ENCODE measurements around the gene KLHL40. TPM values are rescaled to one million over a fixed set of nuclear protein-coding genes. Genes with fewer than 3 reads are reported as not detected.

KLHL40 gene
- total RNA-seq, 1 donor from 2014 or later, result 13.4 TPM

GRCh38 chr3:42672515-42672914 is 12.8 kb upstream of the KLHL40 start:
- no peak for DNase-seq

- no peak for DNase-seq
Observed at GRCh38 chr3:42673082-42673481, 12.3 kb upstream of the KLHL40 start.

- no peak for DNase-seq
Observed at GRCh38 chr3:42674146-42674545, 11.2 kb upstream of the KLHL40 start.

- DNase-seq, result no peak
Observed at GRCh38 chr3:42675909-42676308, 9.4 kb upstream of the KLHL40 start.

- no peak for DNase-seq
Observed at GRCh38 chr3:42678447-42678846, 6.9 kb upstream of the KLHL40 start.

- no peak for DNase-seq
Observed at GRCh38 chr3:42680271-42680670, 5.1 kb upstream of the KLHL40 start.

- no peak for DNase-seq
Observed at GRCh38 chr3:42680806-42681205, 4.5 kb upstream of the KLHL40 start.

- DNase-seq, result no peak
Observed at GRCh38 chr3:42681361-42682038, 3.8 kb upstream of the KLHL40 start.

- no peak for DNase-seq
Observed at GRCh38 chr3:42682301-42683070, 2.9 kb upstream of the KLHL40 start.

GRCh38 chr3:42683875-42684598 is 1.3 kb upstream of the KLHL40 start:
- DNase-seq, result peak; percentile 26

GRCh38 chr3:42684632-42685362 is 540 bp upstream of the KLHL40 start:
- DNase-seq, result no peak

GRCh38 chr3:42685891-42686820 is 819 bp downstream of the KLHL40 start:
- DNase-seq, result no peak

- no peak for DNase-seq
Observed at GRCh38 chr3:42686832-42687650, 1.7 kb downstream of the KLHL40 start.

- DNase-seq, result no peak
Observed at GRCh38 chr3:42688016-42688415, 2.7 kb downstream of the KLHL40 start.

GRCh38 chr3:42688487-42689420 is 3.4 kb downstream of the KLHL40 start:
- DNase-seq, result no peak

GRCh38 chr3:42689421-42690014 is 4.2 kb downstream of the KLHL40 start:
- no peak for DNase-seq

GRCh38 chr3:42690191-42690590 is 4.9 kb downstream of the KLHL40 start:
- no peak for DNase-seq

- DNase-seq, result no peak
Observed at GRCh38 chr3:42690766-42691680, 5.7 kb downstream of the KLHL40 start.
